Measurements from ENCODE around the gene RAPGEF5. TPM values are rescaled to one million over a fixed set of nuclear protein-coding genes. Genes with fewer than 3 reads are reported as not detected.

The RAPGEF5 gene
- total and polyA plus RNA-seq, 4 donors, result 7.1 to 54.8 (median 13.0) TPM

- Histone ChIP-seq H3K4me3 (ENCODE audit: low read depth in 1 of 3, low read length in 3 of 3) (no peak overlapping the region), H3K4me1 (ENCODE audit: control insufficient read depth in 4 of 4, insufficient read depth in 4 of 4, low read length in 3 of 4) (no peaks in the 10 kb centered on the region), H3K27ac (ENCODE audit: low read depth in 1 of 2, low read length in 2 of 2) (no peak overlapping the region), H3K9me3 (ENCODE audit: control insufficient read depth in 4 of 4, low read length in 3 of 4) (no peaks in the 10 kb centered on the region), H3K27me3 (ENCODE audit: control insufficient read depth in 4 of 4, insufficient read depth in 4 of 4, low read length in 3 of 4) (no peaks in the 10 kb centered on the region), H3K36me3 (ENCODE audit: control insufficient read depth in 4 of 4, insufficient read depth in 3 of 4, low read depth in 1 of 4, low read length in 3 of 4) (peaks cover 0 to 43% (median 20%) of the 10 kb centered on the region in 4 donors), H3K9ac (ENCODE audit: low read depth in 1 of 2, low read length in 2 of 2) (no peak overlapping the region)
- DNase-seq (ENCODE audit: low spot score), result no peak
- no peak for TF ChIP-seq NR2F2 (IDR thresholded peaks at IDR 0.05)
- WGBS, result 82% methylated on average over 3 of the region's 3 CpGs
These were observed 214.4 kb downstream of the RAPGEF5 start for GRCh38 chr7:22142572-22142971.

DNA sequence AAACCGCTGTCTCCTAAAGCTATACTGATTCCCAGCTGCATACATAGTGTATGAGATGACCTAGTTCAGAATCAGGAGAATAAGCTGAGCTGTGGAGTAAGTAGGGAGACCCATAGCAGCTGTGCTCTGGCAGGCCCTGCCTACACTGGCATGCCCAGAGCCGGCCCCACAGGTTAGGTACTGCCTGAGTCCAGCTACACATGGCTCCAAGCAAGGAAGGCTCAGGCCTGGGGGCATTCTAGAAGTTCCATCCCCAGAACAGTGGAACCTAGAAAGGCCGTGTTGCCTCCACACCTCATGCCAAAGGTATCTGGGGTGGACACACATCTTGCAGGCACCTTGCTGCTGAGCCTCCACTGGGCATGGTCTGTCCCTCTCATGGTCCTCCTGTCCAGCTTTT is 215.6 kb downstream of the RAPGEF5 start:
- H3K9me3 ChIP-seq (ENCODE audit: control insufficient read depth in 4 of 4, low read length in 3 of 4), result no peaks in the 10 kb centered on the region
- TF ChIP-seq FOXA1 (IDR thresholded peaks at IDR 0.05) (no peak), NR2F2 (IDR thresholded peaks at IDR 0.05) (no peak), JUND (IDR thresholded peaks at IDR 0.05) (no peak), TAF1 (conservative IDR thresholded peaks at IDR 0.05) (no peak), FOXA2 (IDR thresholded peaks at IDR 0.05) (no peak), RAD21 (IDR thresholded peaks at IDR 0.05) (no peak), GABPA (IDR thresholded peaks at IDR 0.05 in 1 of 2, conservative IDR thresholded peaks at IDR 0.05 in 1 of 2) (no peak), SP1 (IDR thresholded peaks at IDR 0.05) (no peak), RXRA (IDR thresholded peaks at IDR 0.05) (no peak), EGR1 (IDR thresholded peaks at IDR 0.05; ENCODE audit: low read depth in 2 of 2) (no peak), YY1 (IDR thresholded peaks at IDR 0.05) (no peak), MAX (IDR thresholded peaks at IDR 0.05) (no peak), CTCF (IDR thresholded peaks at IDR 0.05; ENCODE audit: low read depth, low read length, missing input control) (no peak), HNF4G (IDR thresholded peaks at IDR 0.05) (no peak), HNF4A (conservative IDR thresholded peaks at IDR 0.05) (no peak), ZBTB33 (IDR thresholded peaks at IDR 0.05) (no peak)
- TF ChIP-seq, protein P1, sequence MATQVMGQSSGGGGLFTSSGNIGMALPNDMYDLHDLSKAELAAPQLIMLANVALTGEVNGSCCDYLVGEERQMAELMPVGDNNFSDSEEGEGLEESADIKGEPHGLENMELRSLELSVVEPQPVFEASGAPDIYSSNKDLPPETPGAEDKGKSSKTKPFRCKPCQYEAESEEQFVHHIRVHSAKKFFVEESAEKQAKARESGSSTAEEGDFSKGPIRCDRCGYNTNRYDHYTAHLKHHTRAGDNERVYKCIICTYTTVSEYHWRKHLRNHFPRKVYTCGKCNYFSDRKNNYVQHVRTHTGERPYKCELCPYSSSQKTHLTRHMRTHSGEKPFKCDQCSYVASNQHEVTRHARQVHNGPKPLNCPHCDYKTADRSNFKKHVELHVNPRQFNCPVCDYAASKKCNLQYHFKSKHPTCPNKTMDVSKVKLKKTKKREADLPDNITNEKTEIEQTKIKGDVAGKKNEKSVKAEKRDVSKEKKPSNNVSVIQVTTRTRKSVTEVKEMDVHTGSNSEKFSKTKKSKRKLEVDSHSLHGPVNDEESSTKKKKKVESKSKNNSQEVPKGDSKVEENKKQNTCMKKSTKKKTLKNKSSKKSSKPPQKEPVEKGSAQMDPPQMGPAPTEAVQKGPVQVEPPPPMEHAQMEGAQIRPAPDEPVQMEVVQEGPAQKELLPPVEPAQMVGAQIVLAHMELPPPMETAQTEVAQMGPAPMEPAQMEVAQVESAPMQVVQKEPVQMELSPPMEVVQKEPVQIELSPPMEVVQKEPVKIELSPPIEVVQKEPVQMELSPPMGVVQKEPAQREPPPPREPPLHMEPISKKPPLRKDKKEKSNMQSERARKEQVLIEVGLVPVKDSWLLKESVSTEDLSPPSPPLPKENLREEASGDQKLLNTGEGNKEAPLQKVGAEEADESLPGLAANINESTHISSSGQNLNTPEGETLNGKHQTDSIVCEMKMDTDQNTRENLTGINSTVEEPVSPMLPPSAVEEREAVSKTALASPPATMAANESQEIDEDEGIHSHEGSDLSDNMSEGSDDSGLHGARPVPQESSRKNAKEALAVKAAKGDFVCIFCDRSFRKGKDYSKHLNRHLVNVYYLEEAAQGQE (IDR thresholded peaks at IDR 0.05), result no peak
- TF ChIP-seq, protein P2, sequence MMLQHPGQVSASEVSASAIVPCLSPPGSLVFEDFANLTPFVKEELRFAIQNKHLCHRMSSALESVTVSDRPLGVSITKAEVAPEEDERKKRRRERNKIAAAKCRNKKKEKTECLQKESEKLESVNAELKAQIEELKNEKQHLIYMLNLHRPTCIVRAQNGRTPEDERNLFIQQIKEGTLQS (IDR thresholded peaks at IDR 0.05), result no peak
- no peak overlapping the region for H3K4me3 ChIP-seq (ENCODE audit: low read depth in 1 of 3, low read length in 3 of 3)
- 93% methylated on average over 3 of the region's 3 CpGs for WGBS
- peaks cover 0 to 47% (median 19%) of the 10 kb centered on the region in 4 donors for H3K36me3 ChIP-seq (ENCODE audit: control insufficient read depth in 4 of 4, insufficient read depth in 3 of 4, low read depth in 1 of 4, low read length in 3 of 4)
- H3K9ac ChIP-seq (ENCODE audit: low read depth in 1 of 2, low read length in 2 of 2), result no peak overlapping the region
- no peaks in the 10 kb centered on the region for H3K4me1 ChIP-seq (ENCODE audit: control insufficient read depth in 4 of 4, insufficient read depth in 4 of 4, low read length in 3 of 4)
- no peak overlapping the region for H3K27ac ChIP-seq (ENCODE audit: low read depth in 1 of 2, low read length in 2 of 2)
- no peak for DNase-seq (ENCODE audit: low spot score)
- no peaks in the 10 kb centered on the region for H3K27me3 ChIP-seq (ENCODE audit: control insufficient read depth in 4 of 4, insufficient read depth in 4 of 4, low read length in 3 of 4)
